Smooth muscle cell of the brain vasculature (primary cell): ENCODE measurements around the gene SERPINA10.
"Not testable (repeated sequence)": the region's sequence is repeated elsewhere in the genome, so short reads cannot be mapped to it uniquely, and the experiment has no call there.

ENCODE experiments used
- DNase-seq: peaks from one replicate; pipeline ENCODE4 v3.0.0-alpha.2; 2012; ENCODE audit warnings: low read depth, low spot score

The SERPINA10 gene

GRCh38 chr14:94313991-94314655 lies 21.1 kb upstream of the SERPINA10 start:
- no peak for DNase-seq

GRCh38 chr14:94312481-94313246 lies 19.6 kb upstream of the SERPINA10 start:
- DNase-seq, result no peak

GRCh38 chr14:94310248-94310647 lies 17.2 kb upstream of the SERPINA10 start:
- no peak for DNase-seq

- no peak for DNase-seq
Observed at GRCh38 chr14:94309721-94310120, 16.7 kb upstream of the SERPINA10 start.

GRCh38 chr14:94307410-94307992 lies 14.4 kb upstream of the SERPINA10 start:
- DNase-seq, result no peak

- no peak for DNase-seq
Observed at GRCh38 chr14:94306047-94306978, 13.2 kb upstream of the SERPINA10 start.

- no peak for DNase-seq
Observed at GRCh38 chr14:94305620-94306019, 12.6 kb upstream of the SERPINA10 start.

GRCh38 chr14:94304243-94304642 lies 11.2 kb upstream of the SERPINA10 start:
- no peak for DNase-seq

- DNase-seq, result no peak
Observed at GRCh38 chr14:94303111-94303510, 10.0 kb upstream of the SERPINA10 start.

- DNase-seq, result no peak
Observed at GRCh38 chr14:94298130-94298529, 5.1 kb upstream of the SERPINA10 start.

GRCh38 chr14:94296181-94296545 lies 3.1 kb upstream of the SERPINA10 start:
- not testable (repeated sequence) for DNase-seq

GRCh38 chr14:94295360-94296180 lies 2.5 kb upstream of the SERPINA10 start:
- no peak for DNase-seq

- no peak for DNase-seq
Observed at GRCh38 chr14:94293578-94293924, 483 bp upstream of the SERPINA10 start.

GRCh38 chr14:94292526-94292871 lies 569 bp downstream of the SERPINA10 start:
- no peak for DNase-seq

GRCh38 chr14:94291906-94292525 lies 1.1 kb downstream of the SERPINA10 start:
- no peak for DNase-seq

GRCh38 chr14:94291159-94291905 lies 1.7 kb downstream of the SERPINA10 start:
- DNase-seq, result no peak

GRCh38 chr14:94290197-94290596 lies 2.9 kb downstream of the SERPINA10 start:
- DNase-seq, result no peak

GRCh38 chr14:94288610-94289465 lies 4.2 kb downstream of the SERPINA10 start:
- DNase-seq, result no peak

GRCh38 chr14:94285158-94285557 lies 7.9 kb downstream of the SERPINA10 start:
- no peak for DNase-seq
